NCI-H1048 (cell line): ENCODE data around the gene ALKBH7.
A peak's percentile ranks its signal among the peaks of the same experiment; 100 is the strongest.
"Not testable (repeated sequence)": the region's sequence is repeated elsewhere in the genome, so short reads cannot be mapped to it uniquely, and the experiment has no call there.

Source experiments
- DNase-seq: peaks from one replicate; lab custom pipeline; 2025; lab: John Stamatoyannopoulos, UW

The ALKBH7 gene, protein sequence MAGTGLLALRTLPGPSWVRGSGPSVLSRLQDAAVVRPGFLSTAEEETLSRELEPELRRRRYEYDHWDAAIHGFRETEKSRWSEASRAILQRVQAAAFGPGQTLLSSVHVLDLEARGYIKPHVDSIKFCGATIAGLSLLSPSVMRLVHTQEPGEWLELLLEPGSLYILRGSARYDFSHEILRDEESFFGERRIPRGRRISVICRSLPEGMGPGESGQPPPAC

DNA sequence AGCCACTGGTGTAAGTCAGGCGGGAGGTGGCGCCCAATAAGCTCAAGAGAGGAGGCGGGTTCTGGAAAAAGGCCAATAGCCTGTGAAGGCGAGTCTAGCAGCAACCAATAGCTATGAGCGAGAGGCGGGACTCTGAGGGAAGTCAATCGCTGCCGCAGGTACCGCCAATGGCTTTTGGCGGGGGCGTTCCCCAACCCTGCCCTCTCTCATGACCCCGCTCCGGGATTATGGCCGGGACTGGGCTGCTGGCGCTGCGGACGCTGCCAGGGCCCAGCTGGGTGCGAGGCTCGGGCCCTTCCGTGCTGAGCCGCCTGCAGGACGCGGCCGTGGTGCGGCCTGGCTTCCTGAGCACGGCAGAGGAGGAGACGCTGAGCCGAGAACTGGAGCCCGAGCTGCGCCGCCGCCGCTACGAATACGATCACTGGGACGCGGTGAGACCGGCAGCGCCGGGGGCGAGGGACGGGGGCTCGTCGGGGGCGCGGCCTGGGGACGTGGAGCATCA, at the start of gene ALKBH7:
ALKBH7 (plus strand) TSS at position 201 of the 502 bp plus-strand sequence; CDS start at position 228, 27 bp downstream.
- DNase-seq, result peak; percentile 99

DNA sequence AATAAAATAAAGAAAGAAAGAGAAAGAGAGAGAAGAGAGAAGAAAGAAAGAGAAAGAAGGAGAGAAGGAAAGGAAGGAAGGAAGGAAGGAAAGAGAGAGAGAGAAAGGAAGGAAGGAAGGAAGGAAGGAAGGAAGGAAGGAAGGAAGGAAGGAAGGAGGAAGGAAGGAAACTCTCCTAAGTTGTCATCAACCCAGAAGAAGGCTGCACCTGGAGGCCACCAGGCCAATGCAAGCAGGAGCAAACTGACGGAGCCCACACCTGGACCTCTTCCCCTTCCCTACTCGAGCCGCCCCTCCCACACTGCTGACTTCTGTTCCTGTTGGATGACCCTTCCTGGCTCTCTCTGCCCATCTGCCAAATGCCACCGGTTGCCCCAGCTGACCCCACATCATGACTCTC, 47.8 kb upstream of the ALKBH7 start:
- DNase-seq, result no peak

GRCh38 chr19:6325614-6326013, 47.0 kb upstream of the ALKBH7 start:
- DNase-seq, result no peak

GRCh38 chr19:6326815-6327214, 45.8 kb upstream of the ALKBH7 start:
- DNase-seq, result no peak

DNA sequence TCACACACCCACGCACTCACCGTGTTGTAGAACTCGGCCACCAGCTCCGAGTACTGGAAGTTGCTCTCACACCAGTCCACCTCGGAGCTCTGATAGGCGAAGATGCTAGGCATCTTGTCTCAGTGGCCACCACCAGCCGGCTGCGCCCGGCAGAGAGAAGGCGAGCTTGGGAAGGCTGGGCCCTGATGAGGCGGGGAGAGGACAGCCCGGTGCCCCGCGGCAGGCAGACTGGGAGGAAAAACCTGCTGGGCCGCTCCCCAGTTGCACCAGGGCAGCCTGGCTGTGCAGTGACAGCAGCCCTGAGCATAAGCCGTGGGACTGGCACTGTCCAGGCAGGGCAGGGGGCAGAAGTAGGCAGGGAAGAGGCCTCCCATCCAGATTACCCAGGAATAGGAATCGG, 39.2 kb upstream of the ALKBH7 start, which contains the start of gene ACER1:
ACER1 (minus strand) TSS at position 174 of the 400 bp plus-strand sequence; CDS start at position 113, 61 bp downstream.
- DNase-seq, result no peak

DNA sequence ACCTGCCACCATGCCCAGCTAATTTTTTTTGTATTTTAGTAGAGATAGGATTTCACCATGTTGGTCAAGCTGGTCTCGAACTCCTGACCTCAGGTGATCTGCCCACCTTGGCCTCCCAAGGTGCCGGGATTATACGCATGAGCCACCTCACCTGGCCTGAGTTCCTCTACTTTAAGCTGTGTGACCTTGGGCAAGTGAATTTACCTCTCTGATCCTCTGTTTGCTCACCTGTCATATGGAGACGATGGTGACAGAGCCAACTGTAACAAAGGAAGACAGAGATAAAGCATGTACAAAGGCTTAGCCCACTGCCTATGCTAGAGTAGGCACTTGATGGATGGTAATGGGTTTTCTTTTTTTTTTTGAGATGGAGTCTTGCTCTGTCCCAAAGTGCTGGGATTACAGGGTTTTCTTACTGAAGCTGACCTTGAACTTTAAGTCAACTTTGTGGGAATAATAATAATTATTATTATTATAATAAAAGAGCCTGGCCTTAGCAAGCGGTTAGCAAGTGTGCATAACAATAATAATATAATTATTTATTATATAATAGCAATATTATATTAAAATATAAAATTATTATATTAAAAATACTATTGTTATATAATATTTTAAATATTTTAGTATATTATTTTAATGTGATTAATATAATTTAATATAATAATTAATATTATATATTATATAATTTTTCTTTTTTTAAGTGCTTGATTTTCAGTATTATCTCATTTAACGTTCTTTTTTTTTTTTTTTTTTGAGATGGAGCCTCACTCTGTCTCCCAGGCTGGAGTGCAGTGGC, 37.9 kb upstream of the ALKBH7 start:
- DNase-seq, result no peak

DNA sequence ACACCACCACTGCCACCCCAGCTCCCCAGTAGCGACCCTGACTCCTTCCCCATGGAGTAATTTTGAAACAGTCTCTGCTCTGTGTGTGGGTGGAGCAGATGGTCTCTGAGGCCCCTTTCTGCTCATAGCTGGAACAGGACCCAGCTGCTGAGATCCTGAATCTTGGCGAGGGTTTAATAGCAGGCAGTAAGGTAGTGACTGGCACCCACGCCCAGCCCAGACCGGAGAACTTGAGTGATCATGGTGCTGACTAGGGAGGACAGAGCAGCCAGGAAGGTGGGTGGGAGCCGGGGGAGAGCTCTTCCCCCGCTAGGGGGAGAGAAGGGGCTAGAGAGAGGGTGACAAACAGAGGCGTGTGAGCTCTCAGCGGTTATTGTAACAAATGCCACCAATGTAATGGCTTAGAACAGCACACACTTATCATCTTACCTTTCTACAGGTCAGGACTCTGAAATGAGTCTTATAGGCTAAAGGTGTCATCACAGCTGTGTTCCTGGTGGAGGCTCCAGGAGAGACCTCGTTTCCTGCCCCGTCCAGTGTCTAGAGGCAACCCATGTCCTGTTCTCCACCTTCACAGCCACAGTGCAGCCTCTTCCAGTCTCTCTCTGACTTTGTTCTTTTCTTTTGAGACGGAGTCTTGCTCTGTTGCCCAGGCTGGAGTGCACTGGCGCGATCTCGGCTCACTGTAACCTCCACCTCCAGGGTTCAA, 31.9 kb upstream of the ALKBH7 start:
- no peak for DNase-seq

DNA sequence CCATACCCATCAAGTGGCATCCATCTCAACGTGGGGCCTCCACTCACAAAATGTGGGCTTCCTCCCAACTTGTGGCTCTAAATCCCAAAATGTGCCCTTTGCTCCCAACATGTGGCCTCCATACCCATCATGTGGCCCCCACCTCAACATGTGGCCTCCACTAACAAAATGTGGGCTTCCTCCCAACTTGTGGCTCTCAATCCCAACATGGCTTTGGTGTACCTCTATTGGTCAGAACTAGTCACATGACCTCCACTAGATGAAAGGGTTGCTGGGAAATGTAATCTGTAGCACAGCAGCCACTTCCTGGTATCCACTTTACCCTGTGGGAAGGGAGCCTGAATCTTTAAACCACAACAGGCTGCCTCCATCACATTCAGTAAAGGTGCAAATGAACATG, 29.1 kb upstream of the ALKBH7 start:
- DNase-seq, result no peak

- not testable (repeated sequence) for DNase-seq
These were observed 23.3 kb upstream of the ALKBH7 start for GRCh38 chr19:6349271-6349670.

DNA sequence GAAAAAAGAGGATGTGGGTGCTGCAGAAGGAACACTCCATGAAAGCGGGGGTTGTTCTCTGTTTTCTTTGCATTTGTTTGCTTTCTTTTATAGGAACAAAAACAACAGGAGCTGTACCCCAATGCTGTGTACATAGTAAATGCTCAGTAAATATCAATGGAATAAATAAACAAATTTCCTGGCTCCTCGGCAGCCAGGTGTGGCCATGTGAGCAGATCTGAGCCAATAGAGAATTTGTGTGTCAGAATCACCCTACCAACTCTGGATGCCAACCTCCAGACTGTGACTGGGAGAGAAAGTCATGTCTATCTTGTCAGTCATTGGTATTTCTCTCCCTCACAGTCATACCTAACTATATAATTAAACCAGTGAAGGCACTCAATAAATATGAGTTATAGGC, 21.9 kb upstream of the ALKBH7 start:
- DNase-seq, result no peak

GRCh38 chr19:6352381-6353165, 20.0 kb upstream of the ALKBH7 start:
- no peak for DNase-seq

- no peak for DNase-seq
These were observed 18.4 kb upstream of the ALKBH7 start for GRCh38 chr19:6354098-6354674.

DNA sequence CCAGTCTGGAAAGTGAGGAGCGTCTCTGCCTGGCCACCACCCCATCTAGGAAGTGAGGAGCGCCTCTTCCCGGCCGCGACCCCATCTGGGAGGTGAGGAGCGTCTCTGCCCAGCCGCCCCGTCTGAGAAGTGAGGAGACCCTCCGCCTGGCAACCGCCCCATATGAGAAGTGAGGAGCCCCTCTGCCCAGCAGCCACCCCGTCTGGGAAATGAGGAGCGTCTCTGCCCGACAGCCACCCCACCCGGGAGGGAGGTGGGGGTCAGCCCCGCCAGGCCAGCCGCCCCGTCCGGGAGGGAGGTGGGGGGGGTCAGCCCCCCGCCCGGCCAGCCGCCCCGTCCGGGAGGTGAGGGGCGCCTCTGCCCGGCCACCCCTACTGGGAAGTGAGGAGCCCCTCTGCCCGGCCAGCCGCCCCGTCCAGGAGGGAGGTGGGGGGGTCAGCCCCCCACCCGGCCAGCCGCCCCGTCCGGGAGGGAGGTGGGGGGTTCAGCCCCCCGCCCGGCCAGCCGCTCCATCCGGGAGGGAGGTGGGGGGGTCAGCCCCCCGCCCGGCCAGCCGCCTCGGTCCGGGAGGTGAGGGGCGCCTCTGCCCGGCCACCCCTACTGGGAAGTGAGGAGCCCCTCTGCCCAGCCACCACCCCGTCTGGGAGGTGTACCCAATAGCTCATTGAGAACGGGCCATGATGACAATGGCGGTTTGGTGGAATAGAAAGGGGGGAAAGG, 17.1 kb upstream of the ALKBH7 start:
- not testable (repeated sequence) for DNase-seq

DNA sequence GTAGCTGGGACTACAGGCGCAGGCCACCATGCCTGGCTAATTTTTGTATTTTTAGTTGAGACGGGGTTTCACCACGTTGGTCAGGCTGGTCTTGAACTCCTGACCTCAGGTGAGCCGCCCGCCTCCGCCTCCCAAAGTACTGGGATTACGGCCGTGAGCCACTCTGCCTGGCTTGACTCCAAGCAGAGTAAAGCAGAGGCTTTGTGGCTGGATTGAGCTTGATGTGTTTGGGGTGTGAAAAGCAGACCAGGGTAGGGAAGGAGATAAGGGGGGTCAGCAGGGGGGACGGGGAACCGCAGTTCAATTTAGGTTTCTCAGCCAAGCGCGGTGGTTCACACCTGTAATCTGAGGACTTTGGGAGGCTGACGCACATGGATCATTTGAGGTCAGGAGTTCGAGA, 15.4 kb upstream of the ALKBH7 start:
- no peak for DNase-seq

DNA sequence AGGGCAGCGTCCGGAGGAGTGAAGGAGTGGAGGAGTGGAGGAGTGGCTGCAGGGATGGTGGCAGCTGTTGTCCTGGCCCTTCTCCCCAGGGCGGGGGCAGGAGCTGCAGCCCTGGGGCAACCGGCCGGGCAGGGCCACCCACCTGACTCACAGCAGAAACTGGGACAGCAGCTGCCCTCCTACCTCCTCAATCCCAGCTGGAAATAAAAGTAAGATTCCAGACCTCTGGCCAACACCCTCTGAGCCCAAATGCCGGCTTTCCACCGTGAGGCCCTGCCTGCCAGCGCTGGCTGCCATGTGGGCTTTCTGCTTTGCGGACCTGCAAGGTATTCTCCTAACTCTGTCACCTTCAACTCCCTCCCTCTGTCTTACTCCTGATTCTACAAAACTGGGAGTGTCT, 14.6 kb upstream of the ALKBH7 start:
- no peak for DNase-seq

- DNase-seq, result no peak
These were observed 12.8 kb upstream of the ALKBH7 start for GRCh38 chr19:6359568-6360341.

- not testable (repeated sequence) for DNase-seq
These were observed 12.1 kb upstream of the ALKBH7 start for GRCh38 chr19:6360445-6360844.

- DNase-seq, result not testable (repeated sequence)
These were observed 11.8 kb upstream of the ALKBH7 start for GRCh38 chr19:6360857-6361216.

GRCh38 chr19:6362027-6362350, 10.6 kb upstream of the ALKBH7 start:
- no peak for DNase-seq

- no peak for DNase-seq
These were observed 10.2 kb upstream of the ALKBH7 start for GRCh38 chr19:6362351-6362801.
